Activated CD4-positive, CD25-positive, alpha-beta regulatory T cell treated with anti-CD3 and anti-CD28 coated beads, Interleukin-2, amount 50 U/mL, for 72 hours (primary cell): ENCODE measurements around the gene GNB2.
"Not testable (repeated sequence)": the region's sequence is repeated elsewhere in the genome, so short reads cannot be mapped to it uniquely, and the experiment has no call there.

Experiments used
- DNase-seq: peaks from one replicate; pipeline ENCODE4 v3.0.0; 2021

Gene GNB2

GRCh38 chr7:100701089-100701488 is 27.5 kb downstream of the GNB2 start:
- DNase-seq: not testable (repeated sequence)

- peak; percentile 86 for DNase-seq
These were observed 31.8 kb downstream of the GNB2 start for GRCh38 chr7:100705320-100705752.

- DNase-seq: peak; percentile 99
These were observed 32.5 kb downstream of the GNB2 start, which contains the start of gene POP7 for GRCh38 chr7:100705753-100706671. Gene POP7 (plus strand): TSS chr7:100706121. CDS start chr7:100706831, 710 bp downstream.

GRCh38 chr7:100706672-100707311 is 33.3 kb downstream of the GNB2 start:
- DNase-seq: no peak

DNA sequence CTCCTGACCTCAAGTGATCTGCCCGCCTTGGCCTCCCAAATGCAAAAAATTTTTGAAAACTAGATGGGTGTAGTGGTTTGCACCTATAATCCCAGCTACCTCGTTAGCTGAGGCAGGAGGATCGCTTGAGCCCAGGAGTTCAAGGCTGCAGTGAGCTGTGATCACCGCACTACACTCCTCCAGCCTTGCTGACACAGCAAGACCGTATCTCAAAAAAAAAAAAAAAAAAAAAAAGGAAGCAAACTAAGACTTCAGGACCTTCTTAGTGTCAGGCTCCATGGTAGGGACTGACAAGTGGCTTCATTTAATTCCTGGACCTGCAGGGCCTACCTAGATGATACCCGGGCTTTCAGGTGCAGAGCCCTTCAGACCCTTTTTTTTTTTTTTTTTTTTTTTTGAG is 34.9 kb downstream of the GNB2 start:
- no peak for DNase-seq

- DNase-seq: no peak
These were observed 36.9 kb downstream of the GNB2 start for GRCh38 chr7:100710452-100710851.

- no peak for DNase-seq
These were observed 37.8 kb downstream of the GNB2 start for GRCh38 chr7:100711369-100711768.

- DNase-seq: no peak
These were observed 41.2 kb downstream of the GNB2 start for GRCh38 chr7:100714725-100715124.

- not testable (repeated sequence) for DNase-seq
These were observed 43.5 kb downstream of the GNB2 start for GRCh38 chr7:100717073-100717472.

- no peak for DNase-seq
These were observed 46.2 kb downstream of the GNB2 start for GRCh38 chr7:100719523-100720278.

GRCh38 chr7:100720279-100720670 is 46.7 kb downstream of the GNB2 start, which contains the start of gene EPO:
Gene EPO (plus strand): TSS chr7:100720468. CDS start chr7:100720981, 513 bp downstream.
- DNase-seq: no peak

DNA sequence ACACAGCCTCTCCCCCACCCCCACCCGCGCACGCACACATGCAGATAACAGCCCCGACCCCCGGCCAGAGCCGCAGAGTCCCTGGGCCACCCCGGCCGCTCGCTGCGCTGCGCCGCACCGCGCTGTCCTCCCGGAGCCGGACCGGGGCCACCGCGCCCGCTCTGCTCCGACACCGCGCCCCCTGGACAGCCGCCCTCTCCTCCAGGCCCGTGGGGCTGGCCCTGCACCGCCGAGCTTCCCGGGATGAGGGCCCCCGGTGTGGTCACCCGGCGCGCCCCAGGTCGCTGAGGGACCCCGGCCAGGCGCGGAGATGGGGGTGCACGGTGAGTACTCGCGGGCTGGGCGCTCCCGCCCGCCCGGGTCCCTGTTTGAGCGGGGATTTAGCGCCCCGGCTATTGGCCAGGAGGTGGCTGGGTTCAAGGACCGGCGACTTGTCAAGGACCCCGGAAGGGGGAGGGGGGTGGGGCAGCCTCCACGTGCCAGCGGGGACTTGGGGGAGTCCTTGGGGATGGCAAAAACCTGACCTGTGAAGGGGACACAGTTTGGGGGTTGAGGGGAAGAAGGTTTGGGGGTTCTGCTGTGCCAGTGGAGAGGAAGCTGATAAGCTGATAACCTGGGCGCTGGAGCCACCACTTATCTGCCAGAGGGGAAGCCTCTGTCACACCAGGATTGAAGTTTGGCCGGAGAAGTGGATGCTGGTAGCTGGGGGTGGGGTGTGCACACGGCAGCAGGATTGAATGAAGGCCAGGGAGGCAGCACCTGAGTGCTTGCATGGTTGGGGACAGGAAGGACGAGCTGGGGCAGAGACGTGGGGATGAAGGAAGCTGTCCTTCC is 47.3 kb downstream of the GNB2 start:
- no peak for DNase-seq

- no peak for DNase-seq
These were observed 47.9 kb downstream of the GNB2 start for GRCh38 chr7:100721505-100721812.

GRCh38 chr7:100722480-100723212 is 49.1 kb downstream of the GNB2 start:
- DNase-seq: no peak

- no peak for DNase-seq
These were observed 50.3 kb downstream of the GNB2 start for GRCh38 chr7:100723732-100724275.

GRCh38 chr7:100724364-100724763 is 50.8 kb downstream of the GNB2 start:
- not testable (repeated sequence) for DNase-seq

DNA sequence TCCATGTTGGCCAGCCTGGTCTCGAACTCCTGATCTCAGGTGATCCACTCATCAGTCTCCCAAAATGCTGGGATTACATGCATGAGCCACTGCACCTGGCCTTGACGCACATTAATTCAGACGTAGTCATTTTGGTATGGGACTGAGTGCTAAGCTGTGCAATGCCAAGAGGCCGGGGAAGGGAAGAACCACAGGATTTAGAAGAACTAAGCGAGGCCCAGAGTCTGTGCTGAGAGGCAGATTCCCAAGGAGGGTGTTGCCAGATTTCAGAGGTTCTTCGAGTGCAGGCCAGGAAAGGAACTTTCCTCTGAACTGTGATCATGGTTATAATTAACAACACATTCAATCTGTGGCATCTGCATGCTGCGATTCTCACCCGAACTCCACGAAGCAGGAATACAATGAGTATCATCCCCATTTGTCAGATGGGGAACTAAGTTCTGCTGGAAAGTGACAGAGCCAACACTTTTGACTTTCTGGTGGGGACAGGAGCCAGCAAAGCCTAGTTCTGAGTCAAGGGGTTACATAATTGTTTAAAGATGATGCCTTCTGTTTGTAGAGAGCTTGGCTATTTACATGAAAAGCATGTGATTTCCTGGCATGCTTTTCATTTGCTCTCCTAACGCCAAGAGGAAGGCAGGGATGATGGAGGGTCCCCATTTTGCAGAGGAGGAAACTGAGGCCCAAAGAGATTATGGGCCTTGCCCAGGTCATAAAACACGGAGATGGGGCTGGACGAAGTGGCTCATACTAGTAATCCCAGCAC is 53.6 kb downstream of the GNB2 start:
- no peak for DNase-seq

DNA sequence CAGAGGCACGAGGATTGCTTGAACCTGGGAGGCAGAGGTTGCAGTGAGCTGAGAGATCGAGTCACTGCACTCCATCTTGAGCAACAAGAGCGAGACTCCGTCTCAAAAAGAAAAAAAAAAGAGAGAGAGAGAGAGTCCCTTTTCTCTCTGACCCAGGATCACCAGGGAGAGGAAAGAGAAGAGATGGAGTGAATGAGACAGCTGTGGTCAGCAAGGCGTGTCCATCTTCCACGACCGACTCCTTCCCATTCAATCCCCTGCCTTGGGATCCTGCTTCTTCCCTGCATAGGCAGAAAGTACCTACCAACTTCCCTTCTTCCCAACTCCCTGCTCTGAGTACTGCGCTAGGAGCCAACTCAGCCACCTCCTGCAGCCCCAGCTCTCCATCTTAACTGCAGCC is 54.7 kb downstream of the GNB2 start:
- no peak for DNase-seq
